AG10803 (cell line): Measurements from ENCODE around the gene PHLPP1.

Experiments used
- DNase-seq: peaks from one replicate; pipeline ENCODE4 v3.0.0; 2010; ENCODE audit warnings: low read depth
- H3K4me3 ChIP-seq: 2 replicates; pipeline ENCODE4 v1.5.1; 2011; ENCODE audit warnings: mild to moderate bottlenecking, low read length, control low read depth
- TF ChIP-seq, protein P1 (sequence below): conservative IDR thresholded peaks from 2 replicates; pipeline ENCODE4 v1.5.1; 2011; ENCODE audit warnings: mild to moderate bottlenecking, low read length, control low read depth, inconsistent platforms

Gene PHLPP1

DNA sequence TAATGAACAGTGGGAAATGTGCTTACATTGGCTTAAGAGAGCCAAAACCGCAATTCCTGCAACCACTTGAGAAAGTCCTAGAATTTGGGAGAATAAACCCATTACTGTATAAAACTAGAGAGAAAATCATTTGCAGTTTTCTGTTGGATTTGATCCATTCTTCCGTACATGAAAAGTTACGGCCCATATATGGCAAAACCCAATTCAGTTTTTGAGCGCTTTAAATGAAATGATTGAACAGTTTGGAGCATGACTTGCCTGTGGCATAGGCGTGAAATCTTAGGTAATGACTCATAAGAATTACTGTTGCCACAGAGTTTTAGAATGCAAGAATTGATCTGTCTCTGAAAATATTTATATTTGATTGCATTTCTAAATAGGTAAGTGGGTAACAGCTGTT lies 52.0 kb downstream of the PHLPP1 start:
- DNase-seq: peak; percentile 40
- H3K4me3 ChIP-seq: no peak overlapping the region
- TF ChIP-seq, protein P1, sequence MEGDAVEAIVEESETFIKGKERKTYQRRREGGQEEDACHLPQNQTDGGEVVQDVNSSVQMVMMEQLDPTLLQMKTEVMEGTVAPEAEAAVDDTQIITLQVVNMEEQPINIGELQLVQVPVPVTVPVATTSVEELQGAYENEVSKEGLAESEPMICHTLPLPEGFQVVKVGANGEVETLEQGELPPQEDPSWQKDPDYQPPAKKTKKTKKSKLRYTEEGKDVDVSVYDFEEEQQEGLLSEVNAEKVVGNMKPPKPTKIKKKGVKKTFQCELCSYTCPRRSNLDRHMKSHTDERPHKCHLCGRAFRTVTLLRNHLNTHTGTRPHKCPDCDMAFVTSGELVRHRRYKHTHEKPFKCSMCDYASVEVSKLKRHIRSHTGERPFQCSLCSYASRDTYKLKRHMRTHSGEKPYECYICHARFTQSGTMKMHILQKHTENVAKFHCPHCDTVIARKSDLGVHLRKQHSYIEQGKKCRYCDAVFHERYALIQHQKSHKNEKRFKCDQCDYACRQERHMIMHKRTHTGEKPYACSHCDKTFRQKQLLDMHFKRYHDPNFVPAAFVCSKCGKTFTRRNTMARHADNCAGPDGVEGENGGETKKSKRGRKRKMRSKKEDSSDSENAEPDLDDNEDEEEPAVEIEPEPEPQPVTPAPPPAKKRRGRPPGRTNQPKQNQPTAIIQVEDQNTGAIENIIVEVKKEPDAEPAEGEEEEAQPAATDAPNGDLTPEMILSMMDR: no peak

DNA sequence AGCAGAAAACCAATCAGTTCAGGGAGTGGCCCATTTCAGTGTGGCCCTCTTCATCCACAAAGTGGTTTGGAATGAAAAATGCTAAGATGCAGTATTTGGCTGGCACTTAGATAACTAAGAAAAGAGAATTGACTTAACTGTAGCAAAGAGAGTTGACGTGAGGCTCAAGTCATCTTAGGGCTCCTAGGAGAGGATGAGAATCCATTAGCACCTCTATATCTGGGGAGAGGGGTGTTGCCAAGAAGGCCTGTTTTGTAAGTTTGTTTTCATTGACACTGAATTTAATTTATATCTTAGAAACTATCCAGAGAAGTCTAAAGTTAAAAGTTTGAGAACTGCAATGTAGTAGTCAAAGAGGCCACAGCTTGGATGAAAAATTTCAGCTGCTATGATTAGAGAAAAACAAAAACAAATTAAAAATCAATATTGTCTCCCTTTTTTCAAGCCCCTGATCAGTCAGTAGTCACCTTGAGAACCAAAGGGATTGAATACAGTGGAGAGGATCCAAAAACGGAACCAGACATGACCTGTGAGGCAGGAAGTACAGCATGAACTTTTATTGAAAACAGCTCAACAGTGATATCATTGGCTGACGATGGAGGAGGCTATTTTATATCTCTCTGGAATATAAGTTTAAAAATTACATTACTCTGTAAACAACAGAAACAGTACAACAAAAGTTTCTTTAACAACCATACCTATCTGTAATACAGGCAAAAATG lies 52.7 kb downstream of the PHLPP1 start:
- no peak for DNase-seq
- TF ChIP-seq, protein P1: no peak
- H3K4me3 ChIP-seq: no peak overlapping the region

DNA sequence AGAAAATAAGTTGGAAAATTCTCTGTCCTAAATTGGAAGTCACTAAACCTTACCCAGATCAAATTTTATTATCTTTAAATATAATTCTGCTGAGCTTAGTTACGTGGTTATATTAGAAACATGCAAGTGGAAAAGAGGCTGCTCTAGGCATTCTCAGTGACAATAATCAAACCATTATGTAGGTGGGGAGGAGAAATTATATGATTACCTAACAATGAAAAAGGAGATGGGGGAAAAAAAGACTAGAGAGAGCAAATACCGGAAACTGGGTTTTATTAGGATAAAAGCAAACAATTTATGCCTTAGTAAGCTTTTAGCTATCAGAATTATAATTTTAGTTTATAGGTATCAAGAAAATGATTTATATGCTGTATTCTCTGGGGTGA lies 53.2 kb downstream of the PHLPP1 start:
- no peak overlapping the region for H3K4me3 ChIP-seq
- TF ChIP-seq, protein P1: no peak
- DNase-seq: no peak

DNA sequence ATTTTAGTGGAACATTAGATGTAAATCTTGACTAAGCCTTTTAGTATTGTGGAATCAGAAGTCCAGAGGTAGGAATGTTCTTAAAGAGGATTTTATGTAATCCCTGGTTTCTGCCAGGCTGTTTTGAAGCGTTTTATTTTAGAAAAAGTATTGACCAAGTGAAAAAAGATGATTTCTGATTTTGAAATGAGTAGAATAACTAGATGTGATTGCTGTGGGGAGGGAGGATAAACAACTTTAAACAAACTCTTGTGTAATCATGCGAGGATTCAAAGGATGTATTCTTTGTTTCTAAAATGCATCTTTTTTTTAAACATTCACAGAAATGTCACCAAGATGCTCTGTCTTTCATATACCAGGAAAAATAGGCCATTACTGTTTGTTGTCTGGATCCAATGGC lies 53.9 kb downstream of the PHLPP1 start:
- H3K4me3 ChIP-seq: no peak overlapping the region
- DNase-seq: no peak
- TF ChIP-seq, protein P1: no peak

DNA sequence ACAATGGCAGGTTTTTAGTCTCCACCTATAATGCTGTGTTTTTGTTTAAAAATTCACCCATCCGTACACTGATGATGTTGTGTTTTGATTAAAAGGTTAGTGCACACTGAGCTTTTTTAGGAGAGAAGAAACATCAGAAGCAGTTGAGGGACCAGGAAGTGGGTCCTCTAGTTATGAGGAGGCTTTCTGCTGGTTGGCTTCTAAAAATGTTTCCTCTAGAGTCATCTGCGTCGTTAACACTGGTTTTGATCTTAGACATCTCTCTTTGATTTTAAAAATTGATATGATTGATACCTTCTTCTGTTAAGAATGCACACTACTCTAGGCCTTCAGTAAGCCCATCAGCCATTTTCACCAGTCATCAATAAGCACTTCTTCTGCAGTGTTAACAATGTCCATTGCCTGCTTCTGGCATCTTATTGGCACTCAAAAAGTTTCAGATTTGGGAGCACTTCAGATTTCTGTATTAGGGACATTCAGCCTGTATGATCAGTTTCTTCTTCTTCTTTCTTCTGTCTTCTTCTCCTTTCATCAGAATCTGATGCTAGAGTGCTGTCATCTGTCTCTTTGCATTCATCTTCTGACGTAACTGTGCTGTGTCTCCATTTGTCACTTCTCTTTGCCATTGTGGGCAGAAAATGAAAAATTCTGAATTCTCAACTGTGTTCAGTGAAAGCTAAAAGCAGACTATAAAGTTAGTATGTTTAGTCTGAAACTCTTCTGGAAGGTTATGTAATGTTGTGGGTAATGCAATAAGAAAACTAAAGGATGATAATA lies 56.3 kb downstream of the PHLPP1 start:
- TF ChIP-seq, protein P1: no peak
- no peak overlapping the region for H3K4me3 ChIP-seq
- no peak for DNase-seq

DNA sequence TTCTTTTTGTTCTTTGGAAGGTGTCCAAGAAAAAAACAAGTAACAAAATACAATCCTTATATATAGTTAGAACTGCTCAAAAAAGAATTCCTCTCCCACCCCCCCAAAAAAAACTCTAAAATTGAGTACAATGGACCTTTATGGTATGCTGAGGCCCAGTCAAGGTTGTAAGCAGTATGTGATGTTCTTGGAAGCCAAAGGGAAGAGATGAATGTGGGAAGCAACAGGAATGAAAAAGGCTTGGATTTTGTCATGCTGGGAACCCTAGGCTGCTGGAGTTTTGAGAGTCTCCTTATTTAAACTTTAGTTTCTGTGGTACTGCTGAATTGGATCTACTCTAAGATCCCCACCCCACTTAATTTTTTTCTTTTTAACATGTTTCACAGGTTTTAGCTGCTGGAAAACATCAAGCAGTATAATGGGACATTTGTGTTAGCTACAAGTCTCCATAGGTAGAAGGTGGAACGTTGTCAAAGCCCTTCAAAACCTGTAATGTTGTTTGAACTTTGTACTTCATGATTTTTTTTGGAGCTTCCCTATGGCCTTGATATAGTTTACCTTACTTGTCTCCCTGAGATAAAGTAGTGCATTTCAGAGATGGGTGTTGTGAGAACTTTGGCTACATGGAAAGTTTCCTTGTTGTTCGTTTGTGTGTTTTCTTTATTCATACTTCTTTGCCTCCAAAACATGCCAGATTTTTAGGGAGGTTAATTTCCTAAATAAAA lies 57.7 kb downstream of the PHLPP1 start:
- no peak for DNase-seq
- TF ChIP-seq, protein P1: no peak
- H3K4me3 ChIP-seq: no peak overlapping the region
